Endothelial cell of umbilical vein (primary cell): Measurements from ENCODE around the gene MORC2. TPM values are rescaled to one million over a fixed set of nuclear protein-coding genes. Genes with fewer than 3 reads are reported as not detected.

Experiments
- BruUV-seq: library from RNA; stranded (reverse); fragments of 400-500 nt; replicated peaks from 2 replicates; lab custom pipeline; 2021; lab: Mats Ljungman, UMichigan
- CTCF ChIA-PET: fragments of 300-600, 350-600 bp; sonication (Branson Sonifier 250); formaldehyde crosslinking; loops from one replicate; lab custom pipeline; 2021; ENCODE audit warnings: antibody characterized with exemption, inconsistent platforms; lab: Charles Lee
- POLR2A ChIA-PET: fragments of 300-600, 350-600 bp; sonication (Branson Sonifier 250); formaldehyde crosslinking; loops from one replicate; lab custom pipeline; 2021; ENCODE audit warnings: antibody characterized with exemption, inconsistent platforms; lab: Charles Lee
- DNase-seq: peaks from one replicate; pipeline ENCODE4 v3.0.0-alpha.2; 2011; ENCODE audit warnings: low read depth, low spot score
- FAIRE-seq: peaks from 2 replicates; lab custom pipeline; 2011; peaks lifted over from hg19 to GRCh38; lab: Jason Lieb, UNC
- H2AFZ ChIP-seq: 2 replicates; pipeline ENCODE4 v1.6.0; 2012; ENCODE audit warnings: low read depth, low read length, control low read depth, inconsistent platforms
- H3K27ac ChIP-seq: 2 replicates; pipeline ENCODE4 v1.5.1; 2011; ENCODE audit warnings: low read depth, mild to moderate bottlenecking, control low read depth, low read length, moderate library complexity; ENCODE audit not compliant: insufficient read depth
- H3K27me3 ChIP-seq, 2 experiments: 2 replicates each; pipeline versions ENCODE4 v1.6.0 to v1.6.1; 2011; ENCODE audit warnings: low read length in 2 of 2, mixed read lengths in 1 of 2; ENCODE audit not compliant: control insufficient read depth in 2 of 2, insufficient read depth in 2 of 2
- H3K36me3 ChIP-seq, 2 experiments: 2 replicates in 1 of 2; 3 replicates in 1 of 2; pipeline ENCODE4 v1.5.1; 2011; ENCODE audit warnings: low read length in 2 of 2, mild to moderate bottlenecking in 1 of 2, moderate library complexity in 1 of 2; ENCODE audit not compliant: control insufficient read depth in 2 of 2, insufficient read depth in 2 of 2; ENCODE audit errors: extremely low read depth in 1 of 2
- H3K4me1 ChIP-seq: 3 replicates; pipeline ENCODE4 v1.5.1; 2011; ENCODE audit warnings: mild to moderate bottlenecking, low read length; ENCODE audit not compliant: control insufficient read depth, insufficient read depth; ENCODE audit errors: extremely low read depth
- H3K4me2 ChIP-seq: 2 replicates; pipeline ENCODE4 v1.6.1; 2011; ENCODE audit warnings: low read length, control low read depth, mixed read lengths; ENCODE audit not compliant: insufficient read depth
- H3K4me3 ChIP-seq, 3 experiments: fragments of 200-600 bp in 1 of 3; sonication (generic), shearing (Covaris generic) in 1 of 3; replicated peaks in 1 of 3; 2 replicates each; pipeline ENCODE4 v1.5.1; 2011 to 2016; ENCODE audit warnings: control low read depth in 3 of 3, low read length in 3 of 3, mild to moderate bottlenecking in 2 of 3, inconsistent platforms in 1 of 3, low read depth in 1 of 3, moderate library complexity in 1 of 3; ENCODE audit not compliant: insufficient read depth in 1 of 3
- H3K79me2 ChIP-seq: 2 replicates; pipeline ENCODE4 v1.6.0; 2012; ENCODE audit warnings: low read length, inconsistent platforms; ENCODE audit not compliant: control insufficient read depth, insufficient read depth
- H3K9ac ChIP-seq: replicated peaks from 2 replicates; pipeline ENCODE3; 2011; ENCODE audit warnings: low read length, control low read depth; ENCODE audit not compliant: insufficient read depth; ENCODE audit errors: extremely low read depth
- H3K9me1 ChIP-seq: replicated peaks from 3 replicates; pipeline ENCODE4 v1.6.0; 2011; ENCODE audit warnings: mild to moderate bottlenecking, low read length; ENCODE audit not compliant: control insufficient read depth, insufficient read depth; ENCODE audit errors: extremely low read depth
- H3K9me3 ChIP-seq: replicated peaks from 2 replicates; pipeline ENCODE4 v1.5.1; 2012; ENCODE audit warnings: low read length, inconsistent platforms; ENCODE audit not compliant: control insufficient read depth, insufficient read depth
- H4K20me1 ChIP-seq: replicated peaks from 2 replicates; pipeline ENCODE3; 2011; ENCODE audit warnings: mild to moderate bottlenecking, low read length; ENCODE audit not compliant: control insufficient read depth, insufficient read depth; ENCODE audit errors: extremely low read depth
- EZH2 ChIP-seq: IDR thresholded peaks from 2 replicates; pipeline ENCODE4 v1.6.1; 2012; ENCODE audit warnings: borderline replicate concordance, low read depth, mild to moderate bottlenecking, moderate library complexity, low read length, inconsistent platforms; ENCODE audit not compliant: severe bottlenecking
- FOS ChIP-seq: IDR thresholded peaks from 2 replicates; pipeline ENCODE4 v1.6.1; 2011; ENCODE audit warnings: mild to moderate bottlenecking, low read length, moderate library complexity, borderline replicate concordance; ENCODE audit not compliant: insufficient read depth
- GATA2 ChIP-seq: IDR thresholded peaks from 2 replicates; pipeline ENCODE4 v1.7.0; 2011; ENCODE audit warnings: low read depth, mild to moderate bottlenecking, moderate library complexity, mixed read lengths, low read length; ENCODE audit not compliant: insufficient read length, insufficient read depth
- MYC ChIP-seq: IDR thresholded peaks from one replicate; pipeline ENCODE4 v1.6.1; 2011; ENCODE audit warnings: mild to moderate bottlenecking, low read depth, low read length
- POLR2A ChIP-seq: IDR thresholded peaks from 2 replicates; pipeline ENCODE4 v1.6.1; 2012; ENCODE audit warnings: low read depth, mild to moderate bottlenecking, control low read depth, low read length
- POLR2AphosphoS5 ChIP-seq: IDR thresholded peaks from 2 replicates; pipeline ENCODE4 v1.6.1; 2012; ENCODE audit warnings: low read depth, mild to moderate bottlenecking, control low read depth, low read length, moderate library complexity; ENCODE audit not compliant: insufficient read depth
- dilution Hi-C: fragments of 300-500 bp; cut with MboI; formaldehyde crosslinking; loops from one replicate; pipeline ENCODE4 v1.15.0; 2019; ENCODE audit warnings: low sequenced_read_pairs; ENCODE audit not compliant: extremely low pct_ligation_motif_present
- intact Hi-C: fragments of 100-400 bp; cut with micrococcal nuclease; formaldehyde crosslinking; loops from one replicate; pipeline ENCODE4 v1.10.0; 2022
- polyA plus RNA-seq, 4 experiments: library from polyadenylated mRNA; depleted of rRNA in 3 of 4; stranded (reverse) in 3 of 4; unstranded in 1 of 4; fragments of >200 nt; gene quantifications; 2 replicates each; pipeline versions ENCODE4 v1.2.1 to v1.2.3, GENCODE V29; 2011 to 2012; ENCODE audit warnings: missing spikeins in 1 of 4
- total RNA-seq: library from RNA; stranded (reverse); gene quantifications from 2 replicates; pipeline ENCODE4 v1.2.3, GENCODE V29; 2021
- TF ChIP-seq, protein P1 (sequence below): IDR thresholded peaks from 2 replicates; pipeline ENCODE4 v1.6.1; 2011; ENCODE audit not compliant: insufficient read depth, insufficient read length
- TF ChIP-seq, protein P2 (sequence below), 2 donors: IDR thresholded peaks; 1 replicate in 1 of 2; 2 replicates in 1 of 2; pipeline ENCODE4 v1.5.1; 2011; ENCODE audit warnings: low read length in 2 of 2, mild to moderate bottlenecking in 2 of 2, moderate library complexity in 2 of 2, control low read depth in 1 of 2, inconsistent platforms in 1 of 2, low read depth in 1 of 2; ENCODE audit not compliant: insufficient read depth in 1 of 2; ENCODE audit errors: extremely low read depth in 1 of 2

MORC2 gene
- total and polyA plus RNA-seq, 2 donors (not counting 3 experiments of a cell fraction or from before 2014, with no cell fraction given): 11.6 to 34.7 TPM

DNA sequence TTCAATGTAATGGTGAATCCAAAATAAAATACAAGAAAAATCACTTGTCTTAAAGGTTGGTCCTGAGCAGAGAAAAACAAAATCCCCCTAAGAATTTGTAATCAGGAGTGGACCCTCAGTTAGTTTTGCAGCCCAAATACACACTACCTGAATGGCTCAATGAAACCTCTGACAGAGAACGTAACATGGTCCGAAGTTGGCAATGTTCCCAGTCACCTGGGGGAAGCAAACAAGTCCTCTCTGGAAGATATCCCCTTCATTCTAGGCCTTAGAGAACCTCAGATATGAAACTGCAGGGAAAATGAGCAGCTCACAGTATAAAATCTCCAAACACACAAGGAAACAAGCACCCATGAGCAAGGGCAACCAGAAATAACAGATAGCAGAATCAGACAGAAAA lies 58.2 kb downstream of the MORC2 start:
- TF ChIP-seq, protein P1, sequence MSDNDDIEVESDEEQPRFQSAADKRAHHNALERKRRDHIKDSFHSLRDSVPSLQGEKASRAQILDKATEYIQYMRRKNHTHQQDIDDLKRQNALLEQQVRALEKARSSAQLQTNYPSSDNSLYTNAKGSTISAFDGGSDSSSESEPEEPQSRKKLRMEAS: no peak
- TF ChIP-seq, protein P2, sequence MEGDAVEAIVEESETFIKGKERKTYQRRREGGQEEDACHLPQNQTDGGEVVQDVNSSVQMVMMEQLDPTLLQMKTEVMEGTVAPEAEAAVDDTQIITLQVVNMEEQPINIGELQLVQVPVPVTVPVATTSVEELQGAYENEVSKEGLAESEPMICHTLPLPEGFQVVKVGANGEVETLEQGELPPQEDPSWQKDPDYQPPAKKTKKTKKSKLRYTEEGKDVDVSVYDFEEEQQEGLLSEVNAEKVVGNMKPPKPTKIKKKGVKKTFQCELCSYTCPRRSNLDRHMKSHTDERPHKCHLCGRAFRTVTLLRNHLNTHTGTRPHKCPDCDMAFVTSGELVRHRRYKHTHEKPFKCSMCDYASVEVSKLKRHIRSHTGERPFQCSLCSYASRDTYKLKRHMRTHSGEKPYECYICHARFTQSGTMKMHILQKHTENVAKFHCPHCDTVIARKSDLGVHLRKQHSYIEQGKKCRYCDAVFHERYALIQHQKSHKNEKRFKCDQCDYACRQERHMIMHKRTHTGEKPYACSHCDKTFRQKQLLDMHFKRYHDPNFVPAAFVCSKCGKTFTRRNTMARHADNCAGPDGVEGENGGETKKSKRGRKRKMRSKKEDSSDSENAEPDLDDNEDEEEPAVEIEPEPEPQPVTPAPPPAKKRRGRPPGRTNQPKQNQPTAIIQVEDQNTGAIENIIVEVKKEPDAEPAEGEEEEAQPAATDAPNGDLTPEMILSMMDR (IDR thresholded peaks at IDR 0.05; ENCODE audit: extremely low read depth in 1 of 2, insufficient read depth in 1 of 2, low read depth in 1 of 2, low read length in 2 of 2): no peak
- no peak for TF ChIP-seq EZH2
- TF ChIP-seq MYC: no peak
- TF ChIP-seq FOS: no peak
- TF ChIP-seq POLR2AphosphoS5: no peak
- TF ChIP-seq GATA2: no peak
- TF ChIP-seq POLR2A: no peak
- H3K79me2 ChIP-seq: no peaks in the 10 kb centered on the region
- FAIRE-seq (no peak), DNase-seq (no peak)
- H3K27me3 ChIP-seq: no peaks in the 10 kb centered on the region
- POLR2A ChIA-PET: no interaction called here
- H3K9me1 ChIP-seq: no peaks in the 10 kb centered on the region
- no peak overlapping the region for H3K27ac ChIP-seq
- H3K4me3 ChIP-seq: no peak overlapping the region
- H3K9me3 ChIP-seq: no peaks in the 10 kb centered on the region
- no TSS peak for BruUV-seq
- dilution Hi-C loops (no loop called here), intact Hi-C loops (no loop called here)
- no peaks in the 10 kb centered on the region for H4K20me1 ChIP-seq
- no peak overlapping the region for H3K9ac ChIP-seq
- H3K4me1 ChIP-seq: no peaks in the 10 kb centered on the region
- no peaks in the 10 kb centered on the region for H3K36me3 ChIP-seq
- no peak overlapping the region for H2AFZ ChIP-seq
- no peak overlapping the region for H3K4me2 ChIP-seq
- CTCF ChIA-PET: interaction anchor here (1.0 to 6.4 kb wide), 5 partner anchors 10 to 147 kb away, joined by 3 to 37 read pairs (median 5); no protein-coding TSS in a partner anchor
